COLO668 (cell line): ENCODE data around the gene CACNA1C.
A peak's percentile ranks its signal among the peaks of the same experiment; 100 is the strongest.
"Not testable (repeated sequence)": the region's sequence is repeated elsewhere in the genome, so short reads cannot be mapped to it uniquely, and the experiment has no call there.

ENCODE experiments used
- DNase-seq: peaks from one replicate; lab custom pipeline; 2025; ENCODE audit not compliant: unreplicated experiment; lab: John Stamatoyannopoulos, UW

CACNA1C gene

DNA sequence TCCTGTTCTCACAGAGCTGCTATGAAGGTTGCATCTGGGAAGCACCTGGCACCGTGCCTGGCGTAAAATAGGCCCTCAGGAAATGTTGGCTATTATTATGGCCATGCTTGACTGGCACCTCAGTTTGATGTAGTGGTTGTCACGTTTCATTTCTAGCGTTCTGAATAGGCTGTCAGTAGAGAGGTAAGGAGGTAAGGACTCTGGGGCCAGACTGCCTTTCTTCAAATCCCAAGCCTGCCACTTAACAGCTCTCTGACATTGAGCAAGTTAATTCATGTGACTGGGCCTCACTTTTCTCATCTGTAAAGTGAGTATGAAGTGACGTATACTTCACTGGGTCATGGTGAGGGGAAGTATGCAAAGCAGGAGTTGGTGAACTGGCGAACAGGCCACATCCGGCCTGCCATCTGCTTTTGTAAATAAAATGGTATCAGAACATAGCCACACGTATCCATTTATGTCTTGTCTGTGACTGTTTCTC, 196.2 kb downstream of the CACNA1C start:
- DNase-seq = peak; percentile 58

DNA sequence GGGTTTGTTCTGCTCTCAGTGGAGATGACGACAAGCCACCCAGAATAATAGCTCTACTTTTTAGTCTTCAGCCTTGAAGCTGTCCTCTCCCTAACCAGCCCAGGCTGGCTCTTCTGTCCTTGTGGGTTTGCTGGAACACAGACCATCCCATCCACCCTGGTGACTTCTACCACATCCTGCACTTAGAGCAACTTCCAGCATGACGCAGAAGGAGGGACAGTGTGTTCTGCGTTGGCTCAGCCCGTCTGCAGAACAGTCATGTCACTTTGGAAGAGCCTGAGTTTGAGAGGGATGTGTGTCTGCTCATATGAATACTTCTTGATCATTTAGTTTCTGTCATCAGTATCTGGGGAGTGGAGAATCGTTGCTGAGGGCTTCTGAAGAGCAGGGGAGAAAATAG, 198.0 kb downstream of the CACNA1C start:
- no peak for DNase-seq

DNA sequence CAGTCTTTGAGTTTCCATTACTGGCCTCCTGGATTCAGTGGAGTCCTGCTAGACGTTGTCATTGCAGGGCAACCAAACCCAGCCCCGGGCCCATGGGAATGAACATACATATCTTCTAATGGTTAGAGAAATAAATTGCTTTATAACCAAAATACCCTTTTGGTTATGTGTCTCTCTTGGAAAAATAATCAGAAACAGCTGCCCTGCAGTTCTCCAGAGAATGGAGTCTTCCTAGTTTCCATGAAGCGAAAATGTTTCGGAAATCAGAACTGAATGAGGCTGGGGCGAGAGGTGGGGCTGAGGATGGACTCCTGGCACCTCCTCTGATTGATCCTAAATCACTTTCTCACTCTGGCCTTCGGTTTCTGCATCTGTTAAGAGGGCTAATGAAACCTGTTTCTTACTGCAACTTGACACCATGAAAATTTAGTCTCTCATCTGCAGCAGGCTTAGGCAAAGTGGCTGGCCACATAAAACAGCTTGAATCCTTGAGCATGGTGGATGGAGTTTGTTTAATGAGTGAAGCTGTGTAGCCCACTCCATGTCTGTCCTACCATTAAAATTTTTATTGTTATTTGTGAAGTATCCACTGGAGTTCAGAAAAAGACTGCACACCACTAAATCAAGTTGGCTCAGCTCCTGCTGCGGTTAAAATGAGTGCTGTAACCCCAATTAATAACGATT, 198.9 kb downstream of the CACNA1C start:
- DNase-seq = no peak

DNA sequence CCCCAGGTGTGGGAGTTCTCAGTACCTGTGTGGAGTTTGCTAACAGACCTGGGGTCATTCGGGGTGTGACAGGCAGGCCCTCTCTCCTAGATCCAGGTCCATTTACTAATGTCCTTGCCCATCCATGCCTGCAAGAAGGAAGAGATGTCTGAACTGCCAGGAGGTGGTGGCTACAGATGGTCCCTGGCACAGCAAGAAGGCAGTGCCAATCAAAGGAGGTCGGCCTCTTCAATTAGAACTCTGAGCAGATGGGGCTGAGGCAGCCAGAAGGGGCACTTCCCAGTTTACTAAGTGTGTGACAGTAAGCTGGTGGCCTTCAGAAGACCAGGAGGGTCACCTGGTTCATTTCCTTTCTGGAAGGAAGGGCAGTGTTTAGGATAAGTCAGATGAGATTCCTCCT, 202.5 kb downstream of the CACNA1C start:
- DNase-seq = no peak

DNA sequence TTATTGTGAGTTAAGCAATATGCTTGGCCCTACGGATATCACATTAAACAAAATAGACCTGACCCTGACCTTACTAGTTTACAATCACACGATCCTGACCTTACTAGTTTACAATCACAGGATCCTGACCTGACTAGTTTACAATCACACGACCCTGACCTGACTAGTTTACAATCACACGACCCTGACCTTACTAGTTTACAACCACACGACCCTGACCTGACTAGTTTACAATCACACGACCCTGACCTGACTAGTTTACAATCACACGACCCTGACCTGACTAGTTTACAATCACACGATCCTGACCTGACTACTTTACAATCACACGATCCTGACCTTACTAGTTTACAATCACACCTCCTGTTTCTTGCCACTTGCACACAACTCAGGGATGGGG, 202.9 kb downstream of the CACNA1C start:
- DNase-seq = not testable (repeated sequence)

DNA sequence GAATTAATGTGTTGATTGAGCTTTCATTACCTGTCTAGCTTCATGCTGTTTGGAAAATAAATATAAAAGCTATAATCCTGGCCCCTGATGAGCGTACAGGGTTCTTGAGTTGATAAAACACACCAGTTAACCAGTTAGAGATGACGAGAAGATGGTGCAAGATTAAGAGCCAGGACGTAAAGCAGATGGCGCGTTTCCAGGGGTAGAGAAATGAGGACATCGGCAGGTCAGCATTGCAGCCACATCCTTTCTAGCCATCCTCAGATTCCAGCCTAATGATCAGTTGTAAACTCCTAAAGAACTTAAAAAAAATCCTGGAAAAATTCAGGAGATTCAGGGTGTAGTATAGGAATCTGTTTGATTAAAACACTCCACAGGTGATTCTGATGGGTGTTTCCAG, 203.7 kb downstream of the CACNA1C start:
- no peak for DNase-seq

DNA sequence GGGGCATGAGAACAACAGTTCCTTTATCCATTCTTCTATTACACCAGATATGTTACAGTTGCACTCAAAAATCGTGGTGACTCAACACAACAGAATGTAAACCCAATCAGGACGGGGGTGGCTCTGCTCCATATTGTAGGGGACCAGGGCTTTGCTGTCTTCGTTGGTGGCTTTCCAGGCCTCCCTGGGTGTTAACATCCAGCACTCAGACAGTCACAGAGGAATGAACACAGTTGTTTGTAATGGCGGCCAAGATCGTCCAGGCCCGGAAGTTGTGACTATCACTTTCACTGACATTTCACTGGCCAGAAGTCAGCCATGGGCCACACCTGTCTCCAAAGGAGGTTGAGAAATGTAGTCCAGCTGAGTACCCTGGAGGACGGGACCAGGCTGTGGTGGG, 204.1 kb downstream of the CACNA1C start:
- no peak for DNase-seq

DNA sequence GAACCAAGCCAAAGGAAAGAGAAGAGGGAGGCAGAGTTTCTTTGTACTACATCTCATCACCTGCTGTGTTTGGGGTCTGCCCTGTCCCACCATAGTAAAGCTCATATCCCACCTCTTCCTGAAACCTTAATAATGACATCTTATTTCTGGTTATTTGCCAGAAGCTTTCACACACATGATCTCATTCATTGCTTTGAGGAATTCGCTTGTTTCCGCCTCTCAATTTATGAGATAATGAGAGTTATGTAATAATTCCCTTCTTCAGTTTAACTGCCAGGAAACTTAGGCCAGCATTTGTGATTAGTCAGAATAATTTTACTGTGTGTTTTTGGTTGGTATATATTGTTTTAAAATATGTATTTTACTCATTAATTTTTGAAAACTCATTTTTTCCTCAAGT, 205.2 kb downstream of the CACNA1C start:
- no peak for DNase-seq

DNA sequence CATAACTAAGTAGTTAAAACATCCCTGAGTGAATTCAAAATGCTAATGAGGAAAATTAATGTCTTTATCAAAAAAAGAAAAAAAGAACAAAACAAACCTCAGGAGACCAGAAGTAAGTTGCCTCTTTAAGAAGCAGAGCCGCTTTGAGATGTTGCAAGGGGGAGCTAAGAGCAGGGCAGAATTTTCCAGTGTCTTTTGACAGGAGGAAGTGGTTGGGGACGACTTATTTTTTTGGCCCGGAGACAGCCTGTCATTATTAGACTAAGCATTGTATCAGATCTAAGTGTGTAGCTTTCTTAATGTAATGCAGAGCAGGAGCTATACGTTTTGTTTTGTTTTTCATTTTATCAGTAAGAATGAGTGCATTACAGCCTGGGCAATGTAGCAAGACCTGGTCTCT, 206.6 kb downstream of the CACNA1C start:
- DNase-seq = no peak

DNA sequence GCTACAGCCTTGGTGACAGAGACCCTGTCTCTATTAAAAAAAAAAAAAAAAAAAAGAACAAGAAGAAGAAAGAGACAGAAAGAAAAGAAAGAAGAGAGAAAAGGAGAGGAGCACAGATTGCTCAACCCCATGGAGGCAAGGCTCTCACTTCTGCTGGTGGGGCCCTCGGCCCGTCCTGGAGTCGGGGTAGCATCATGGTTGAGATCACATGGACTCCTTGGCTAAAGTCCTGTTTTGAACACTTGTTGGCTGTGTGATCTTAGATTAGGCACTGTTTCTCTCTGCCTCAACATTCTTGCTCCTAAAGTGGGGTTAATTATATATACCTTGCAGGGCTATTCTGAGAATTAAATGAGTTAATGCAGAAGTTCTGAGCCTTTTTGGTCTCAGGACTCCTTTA, 207.7 kb downstream of the CACNA1C start:
- DNase-seq = no peak

DNA sequence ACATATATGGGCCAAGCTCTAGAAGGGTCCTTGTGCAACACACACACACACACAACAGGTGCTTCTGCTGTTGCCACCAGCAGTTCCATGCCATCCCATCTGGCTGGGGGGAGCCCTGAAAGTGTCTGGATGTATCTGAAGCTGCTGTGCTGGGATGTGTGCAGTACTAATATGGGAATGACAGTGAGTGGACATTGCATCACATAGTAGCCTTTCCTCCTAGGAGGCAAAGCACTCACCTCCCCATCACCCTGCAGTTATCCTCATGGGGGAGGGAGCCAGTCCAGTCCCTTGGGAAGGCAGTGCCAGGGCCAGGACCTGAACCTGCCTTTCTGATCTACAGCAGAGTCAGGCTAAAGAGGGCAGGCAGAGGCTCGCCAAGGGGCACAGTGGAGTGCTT, 208.9 kb downstream of the CACNA1C start:
- DNase-seq = no peak

DNA sequence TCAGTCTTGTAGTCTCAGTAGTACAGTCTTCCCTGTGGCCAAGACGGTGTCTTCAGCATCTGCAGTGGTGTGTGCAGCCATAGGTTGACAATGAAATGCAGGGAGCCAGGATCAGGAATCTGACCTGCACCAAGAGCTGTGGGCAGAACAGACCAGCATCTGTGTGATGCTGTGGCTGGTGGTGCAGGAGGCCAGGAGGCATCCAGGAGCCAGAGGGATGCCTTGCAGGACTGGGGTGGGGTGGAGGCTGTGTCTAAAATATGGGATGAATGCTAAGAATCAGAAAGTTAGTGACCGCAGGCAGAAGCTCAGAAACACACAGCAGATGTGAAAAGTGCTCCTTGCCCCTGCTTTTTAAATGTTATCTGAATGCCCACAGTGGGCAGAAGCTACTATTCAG, 209.7 kb downstream of the CACNA1C start:
- DNase-seq = no peak

DNA sequence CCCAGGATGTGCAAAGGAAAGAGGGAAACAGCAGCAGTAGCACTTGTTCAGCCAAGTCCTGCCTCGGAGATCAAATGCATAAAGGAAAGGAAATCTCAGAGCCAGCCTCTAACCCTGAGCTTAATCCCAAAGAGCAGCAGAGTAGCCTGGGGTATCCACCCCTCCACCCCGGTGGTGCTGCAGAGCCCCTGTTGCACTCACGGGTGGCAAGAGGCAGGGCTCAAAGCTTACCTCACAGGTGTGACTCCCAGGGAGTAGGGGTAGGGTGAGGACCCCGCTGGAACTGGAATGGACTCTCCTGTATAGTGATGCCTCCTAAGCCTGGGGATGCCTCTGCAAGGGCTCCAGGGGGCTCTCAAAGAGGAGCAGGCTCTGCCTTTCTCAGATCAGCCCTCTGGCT, 211.1 kb downstream of the CACNA1C start:
- DNase-seq = no peak

DNA sequence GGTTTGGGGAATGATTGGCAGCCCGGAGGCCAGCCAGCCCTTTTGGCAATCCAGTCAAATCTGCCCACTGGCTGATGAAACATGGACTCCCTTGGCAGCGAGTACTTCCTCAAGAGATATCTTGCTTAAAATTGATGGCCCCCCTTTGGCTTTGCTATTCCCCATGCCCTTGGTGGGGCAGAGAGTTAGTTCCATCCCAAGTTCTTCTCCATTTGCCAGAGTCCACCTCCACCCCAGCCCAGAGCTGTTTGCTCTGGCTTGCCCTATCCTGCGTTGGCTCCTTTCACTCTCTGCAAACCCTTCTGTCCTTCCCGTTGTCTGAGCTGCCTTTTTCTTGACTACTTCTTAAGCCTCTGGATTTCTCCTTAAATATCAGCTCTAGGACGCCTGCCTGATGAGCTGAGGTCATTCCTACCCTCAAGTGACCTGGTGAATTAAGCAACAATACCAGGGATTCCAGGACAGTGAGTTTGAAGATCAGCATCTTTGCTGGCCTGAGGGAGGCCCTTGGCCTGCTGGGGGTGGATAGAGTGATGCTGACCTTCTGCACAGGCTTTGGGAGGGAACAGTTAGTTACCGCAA, 212.0 kb downstream of the CACNA1C start:
- DNase-seq = no peak

DNA sequence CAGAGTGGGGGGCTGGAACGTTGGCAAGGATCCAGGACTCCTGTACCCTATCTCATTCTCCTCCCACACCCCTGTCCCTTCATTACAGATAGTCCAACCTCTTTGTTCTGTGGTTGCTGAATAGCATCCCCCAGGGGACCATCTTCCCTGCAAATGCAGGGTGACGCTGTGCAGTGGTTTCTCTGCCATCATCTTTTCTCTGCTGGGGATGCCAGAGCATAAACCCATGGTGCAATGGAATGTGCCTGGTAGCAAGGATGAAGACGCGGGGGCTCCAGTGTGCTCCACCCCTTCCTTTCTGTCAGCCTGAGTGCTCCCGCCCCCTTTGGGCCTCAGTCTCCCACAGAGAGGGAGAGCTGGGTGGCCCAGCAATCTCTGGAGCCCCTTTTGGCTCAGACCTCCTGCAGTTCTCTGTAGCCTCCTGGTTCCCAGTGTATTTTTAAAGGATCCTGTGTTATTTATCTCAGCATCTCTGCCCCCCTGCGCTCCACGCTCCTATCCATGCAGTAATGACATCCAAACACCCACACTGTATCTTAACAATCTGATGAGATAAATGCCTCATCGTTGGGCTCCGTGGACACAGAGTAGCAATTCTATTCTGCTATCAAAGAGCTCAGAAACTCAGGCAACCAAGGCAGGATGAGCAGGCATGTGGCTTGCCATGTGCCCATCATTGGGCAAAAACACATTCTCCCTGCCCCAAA, 212.8 kb downstream of the CACNA1C start:
- DNase-seq = no peak

DNA sequence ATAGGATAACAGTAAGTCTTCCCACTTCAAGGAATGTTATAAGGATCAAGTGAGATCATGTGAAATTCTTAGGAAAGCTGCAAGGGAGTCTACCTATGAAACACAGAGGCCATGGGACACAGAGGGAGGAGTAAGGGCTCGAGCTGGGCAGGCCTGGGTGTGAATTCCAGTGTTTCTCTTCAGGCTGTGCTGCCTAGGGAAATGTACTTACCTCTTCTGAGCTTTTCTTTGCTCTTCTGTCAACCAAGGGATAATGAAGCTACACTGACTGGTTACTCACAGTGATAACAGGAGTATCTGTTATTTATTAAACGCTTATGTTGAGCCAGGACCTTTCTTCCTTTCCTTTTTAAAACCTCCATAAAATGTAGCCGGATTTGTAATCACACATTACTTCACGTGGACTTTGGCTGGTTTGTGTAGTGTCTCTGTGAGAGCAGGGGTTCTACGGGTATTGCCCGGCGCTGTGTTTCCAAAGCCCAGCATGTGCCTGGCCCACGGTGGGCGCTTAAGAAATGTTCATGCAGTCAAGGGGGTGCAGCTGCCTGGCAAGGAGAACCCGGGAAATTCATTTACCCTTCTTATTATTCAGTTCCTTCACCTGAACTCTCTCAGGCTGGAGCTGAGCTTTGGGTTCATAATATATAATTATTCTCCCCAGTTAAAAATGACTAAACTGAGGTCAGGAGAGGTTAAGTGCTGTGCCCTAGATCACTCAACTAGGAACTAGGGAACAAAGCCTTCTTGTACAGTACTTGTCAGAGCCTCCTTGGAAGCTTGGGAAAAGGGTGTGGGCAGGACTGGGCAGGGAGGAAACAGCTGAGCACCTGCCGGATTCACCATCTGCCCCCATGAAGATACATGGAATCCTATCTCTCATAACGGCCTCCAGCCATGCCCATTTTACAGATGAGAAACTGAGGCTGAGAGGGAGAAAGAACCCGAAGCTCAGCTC, 214.2 kb downstream of the CACNA1C start:
- DNase-seq = no peak

DNA sequence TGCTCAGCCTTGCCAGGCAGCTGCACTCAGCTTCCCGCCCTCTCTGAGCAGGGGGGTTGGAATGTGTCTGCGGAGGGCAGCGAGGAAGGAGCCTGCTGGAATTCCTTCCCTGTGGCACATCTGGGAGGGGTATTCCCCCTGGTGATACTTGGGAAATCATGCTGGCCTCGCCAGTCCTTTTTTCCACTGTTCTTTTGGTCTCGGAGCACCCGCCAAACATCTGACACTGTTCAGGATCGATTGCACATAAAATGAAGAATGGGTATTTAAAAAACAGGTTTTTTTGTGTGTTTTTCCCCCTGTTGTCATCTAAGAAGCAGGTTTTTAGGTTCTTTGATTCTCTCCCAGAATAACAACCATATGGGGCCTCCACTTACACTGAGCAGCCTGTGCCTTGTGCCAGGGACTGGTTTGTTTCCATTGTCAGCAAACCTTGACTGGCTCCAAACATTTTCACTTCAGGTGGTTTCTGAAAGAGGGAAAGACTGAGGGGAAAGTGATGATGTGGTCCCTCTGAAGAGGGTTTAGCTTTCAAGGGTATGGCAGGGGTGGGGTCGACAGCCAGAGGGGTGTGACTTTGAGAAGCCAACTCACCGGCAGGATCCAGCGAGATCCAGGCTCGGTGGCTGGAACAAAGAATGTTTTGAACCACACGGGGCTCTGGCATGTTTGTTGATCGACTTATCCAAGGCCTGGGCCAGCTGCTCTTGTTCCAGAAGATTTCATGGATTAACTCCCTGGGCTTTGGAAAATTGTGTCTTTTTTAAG, 215.1 kb downstream of the CACNA1C start:
- no peak for DNase-seq

DNA sequence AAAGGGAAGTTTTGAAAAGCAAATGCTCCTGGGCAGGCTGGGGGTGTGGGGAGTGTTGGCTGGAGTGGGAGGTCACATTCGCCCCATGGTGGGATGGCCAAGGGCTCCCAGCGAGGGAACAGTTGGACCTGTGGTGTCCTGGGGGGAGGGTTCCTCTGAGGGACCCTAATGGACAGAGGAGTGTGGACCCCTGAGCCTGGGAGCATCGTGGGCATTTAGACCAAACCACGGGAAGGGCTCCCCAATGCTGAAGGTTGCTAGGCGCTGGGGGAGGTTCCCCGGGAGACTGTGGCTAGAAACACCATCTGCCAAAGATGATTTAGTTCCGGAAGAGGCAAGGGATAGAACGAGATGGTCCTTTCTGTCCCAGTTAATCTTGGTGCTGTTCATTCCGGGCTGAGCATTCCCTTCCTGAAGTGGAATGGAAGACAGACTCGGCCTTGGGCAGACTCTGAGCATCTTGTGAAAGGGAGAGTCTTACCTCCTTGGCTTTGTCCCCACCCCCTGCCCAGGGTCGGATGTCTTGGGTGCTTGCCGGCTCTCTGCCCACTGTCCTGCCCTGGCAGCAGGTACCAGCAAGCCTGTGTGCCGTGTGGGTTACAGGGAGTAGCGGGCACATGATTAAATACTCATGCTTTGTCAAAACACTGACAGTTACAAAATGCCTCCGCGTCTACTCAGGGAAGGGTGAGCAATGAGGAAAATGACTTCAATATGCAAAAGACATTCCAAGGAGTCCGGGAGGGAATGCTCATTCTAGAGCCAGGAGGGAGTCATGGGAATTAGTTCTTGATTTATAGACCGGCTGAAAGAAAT, 215.9 kb downstream of the CACNA1C start:
- no peak for DNase-seq

DNA sequence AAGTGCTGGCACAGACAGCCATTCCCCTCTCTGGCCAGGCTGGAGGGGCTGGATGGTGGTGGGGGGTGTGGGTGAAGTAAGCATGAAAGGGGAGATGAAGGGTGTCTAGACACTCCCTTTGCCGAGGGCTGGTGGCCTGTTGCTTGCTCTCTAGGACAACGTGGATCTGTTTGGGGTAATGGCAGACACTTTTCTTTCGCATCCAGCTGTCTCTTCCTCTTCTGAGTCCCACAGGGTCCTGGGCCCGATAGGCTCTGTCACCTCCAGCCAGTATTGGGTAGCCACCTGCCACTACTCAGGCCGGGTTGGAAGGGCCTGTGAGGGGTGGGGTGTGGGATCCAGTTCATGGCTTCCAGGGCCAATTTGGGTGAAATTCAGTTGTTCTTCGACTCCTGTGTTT, 218.1 kb downstream of the CACNA1C start:
- no peak for DNase-seq

DNA sequence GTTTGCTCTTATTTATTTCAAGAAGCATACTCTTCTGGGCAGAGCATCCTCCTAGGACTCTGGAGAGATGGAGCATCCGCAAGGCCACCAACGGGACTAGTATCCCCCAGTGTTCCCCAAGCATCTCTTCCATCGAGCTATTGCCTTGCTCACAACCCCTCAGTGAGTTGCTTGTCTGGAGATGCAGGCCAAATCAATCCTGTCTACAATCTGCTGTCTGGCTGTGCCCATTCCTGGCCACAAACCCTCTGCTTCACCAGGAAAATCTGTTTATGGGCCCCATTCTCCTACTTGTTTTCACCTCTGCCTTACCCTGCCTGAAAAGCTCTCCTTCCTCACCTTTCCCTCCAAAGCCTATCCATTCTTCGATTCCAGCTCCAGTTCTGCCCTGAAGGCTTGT, 219.2 kb downstream of the CACNA1C start:
- DNase-seq = no peak
